Endothelial cell of umbilical vein (primary cell): ENCODE data around the gene DNASE1. TPM values are rescaled to one million over a fixed set of nuclear protein-coding genes. Genes with fewer than 3 reads are reported as not detected.

Experiments used
- BruUV-seq: library from RNA; stranded (reverse); fragments of 400-500 nt; replicated peaks from 2 replicates; lab custom pipeline; 2021; lab: Mats Ljungman, UMichigan
- CTCF ChIA-PET: fragments of 300-600, 350-600 bp; sonication (Branson Sonifier 250); formaldehyde crosslinking; loops from one replicate; lab custom pipeline; 2021; ENCODE audit warnings: antibody characterized with exemption, inconsistent platforms; lab: Charles Lee
- POLR2A ChIA-PET: fragments of 300-600, 350-600 bp; sonication (Branson Sonifier 250); formaldehyde crosslinking; loops from one replicate; lab custom pipeline; 2021; ENCODE audit warnings: antibody characterized with exemption, inconsistent platforms; lab: Charles Lee
- DNase-seq: peaks from one replicate; pipeline ENCODE4 v3.0.0-alpha.2; 2011; ENCODE audit warnings: low read depth, low spot score
- FAIRE-seq: peaks from 2 replicates; lab custom pipeline; 2011; peaks lifted over from hg19 to GRCh38; lab: Jason Lieb, UNC
- H2AFZ ChIP-seq: 2 replicates; pipeline ENCODE4 v1.6.0; 2012; ENCODE audit warnings: low read depth, low read length, control low read depth, inconsistent platforms
- H3K27ac ChIP-seq: 2 replicates; pipeline ENCODE4 v1.5.1; 2011; ENCODE audit warnings: low read depth, mild to moderate bottlenecking, control low read depth, low read length, moderate library complexity; ENCODE audit not compliant: insufficient read depth
- H3K27me3 ChIP-seq, 2 experiments: 2 replicates each; pipeline versions ENCODE4 v1.6.0 to v1.6.1; 2011; ENCODE audit warnings: low read length in 2 of 2, mixed read lengths in 1 of 2; ENCODE audit not compliant: control insufficient read depth in 2 of 2, insufficient read depth in 2 of 2
- H3K36me3 ChIP-seq, 2 experiments: 2 replicates in 1 of 2; 3 replicates in 1 of 2; pipeline ENCODE4 v1.5.1; 2011; ENCODE audit warnings: low read length in 2 of 2, mild to moderate bottlenecking in 1 of 2, moderate library complexity in 1 of 2; ENCODE audit not compliant: control insufficient read depth in 2 of 2, insufficient read depth in 2 of 2; ENCODE audit errors: extremely low read depth in 1 of 2
- H3K4me1 ChIP-seq: 3 replicates; pipeline ENCODE4 v1.5.1; 2011; ENCODE audit warnings: mild to moderate bottlenecking, low read length; ENCODE audit not compliant: control insufficient read depth, insufficient read depth; ENCODE audit errors: extremely low read depth
- H3K4me2 ChIP-seq: 2 replicates; pipeline ENCODE4 v1.6.1; 2011; ENCODE audit warnings: low read length, control low read depth, mixed read lengths; ENCODE audit not compliant: insufficient read depth
- H3K4me3 ChIP-seq, 3 experiments: fragments of 200-600 bp in 1 of 3; sonication (generic), shearing (Covaris generic) in 1 of 3; replicated peaks in 1 of 3; 2 replicates each; pipeline ENCODE4 v1.5.1; 2011 to 2016; ENCODE audit warnings: control low read depth in 3 of 3, low read length in 3 of 3, mild to moderate bottlenecking in 2 of 3, inconsistent platforms in 1 of 3, low read depth in 1 of 3, moderate library complexity in 1 of 3; ENCODE audit not compliant: insufficient read depth in 1 of 3
- H3K79me2 ChIP-seq: 2 replicates; pipeline ENCODE4 v1.6.0; 2012; ENCODE audit warnings: low read length, inconsistent platforms; ENCODE audit not compliant: control insufficient read depth, insufficient read depth
- H3K9ac ChIP-seq: replicated peaks from 2 replicates; pipeline ENCODE3; 2011; ENCODE audit warnings: low read length, control low read depth; ENCODE audit not compliant: insufficient read depth; ENCODE audit errors: extremely low read depth
- H3K9me1 ChIP-seq: replicated peaks from 3 replicates; pipeline ENCODE4 v1.6.0; 2011; ENCODE audit warnings: mild to moderate bottlenecking, low read length; ENCODE audit not compliant: control insufficient read depth, insufficient read depth; ENCODE audit errors: extremely low read depth
- H3K9me3 ChIP-seq: replicated peaks from 2 replicates; pipeline ENCODE4 v1.5.1; 2012; ENCODE audit warnings: low read length, inconsistent platforms; ENCODE audit not compliant: control insufficient read depth, insufficient read depth
- H4K20me1 ChIP-seq: replicated peaks from 2 replicates; pipeline ENCODE3; 2011; ENCODE audit warnings: mild to moderate bottlenecking, low read length; ENCODE audit not compliant: control insufficient read depth, insufficient read depth; ENCODE audit errors: extremely low read depth
- CTCF ChIP-seq, 2 donors: IDR thresholded peaks; 1 replicate in 1 of 2; 2 replicates in 1 of 2; pipeline ENCODE4 v1.5.1; 2011; ENCODE audit warnings: low read length in 2 of 2, mild to moderate bottlenecking in 2 of 2, moderate library complexity in 2 of 2, control low read depth in 1 of 2, inconsistent platforms in 1 of 2, low read depth in 1 of 2; ENCODE audit not compliant: insufficient read depth in 1 of 2; ENCODE audit errors: extremely low read depth in 1 of 2
- GATA2 ChIP-seq: IDR thresholded peaks from 2 replicates; pipeline ENCODE4 v1.7.0; 2011; ENCODE audit warnings: low read depth, mild to moderate bottlenecking, moderate library complexity, mixed read lengths, low read length; ENCODE audit not compliant: insufficient read length, insufficient read depth
- JUN ChIP-seq: IDR thresholded peaks from 2 replicates; pipeline ENCODE4 v1.6.1; 2011; ENCODE audit warnings: borderline replicate concordance, low read depth; ENCODE audit not compliant: insufficient read length, insufficient read depth
- MYC ChIP-seq: IDR thresholded peaks from one replicate; pipeline ENCODE4 v1.6.1; 2011; ENCODE audit warnings: mild to moderate bottlenecking, low read depth, low read length
- POLR2A ChIP-seq: IDR thresholded peaks from 2 replicates; pipeline ENCODE4 v1.6.1; 2012; ENCODE audit warnings: low read depth, mild to moderate bottlenecking, control low read depth, low read length
- dilution Hi-C: fragments of 300-500 bp; cut with MboI; formaldehyde crosslinking; loops from one replicate; pipeline ENCODE4 v1.15.0; 2019; ENCODE audit warnings: low sequenced_read_pairs; ENCODE audit not compliant: extremely low pct_ligation_motif_present
- intact Hi-C: fragments of 100-400 bp; cut with micrococcal nuclease; formaldehyde crosslinking; loops from one replicate; pipeline ENCODE4 v1.10.0; 2022
- polyA plus RNA-seq, 4 experiments: library from polyadenylated mRNA; depleted of rRNA in 3 of 4; stranded (reverse) in 3 of 4; unstranded in 1 of 4; fragments of >200 nt; gene quantifications; 2 replicates each; pipeline versions ENCODE4 v1.2.1 to v1.2.3, GENCODE V29; 2011 to 2012; ENCODE audit warnings: missing spikeins in 1 of 4
- total RNA-seq: library from RNA; stranded (reverse); gene quantifications from 2 replicates; pipeline ENCODE4 v1.2.3, GENCODE V29; 2021
- TF ChIP-seq, protein P1 (sequence below): IDR thresholded peaks from 2 replicates; pipeline ENCODE4 v1.6.1; 2011; ENCODE audit not compliant: insufficient read depth, insufficient read length

DNASE1 gene
- total and polyA plus RNA-seq, 2 donors (not counting 3 experiments of a cell fraction or from before 2014, with no cell fraction given), result 11.1 to 13.5 TPM

DNA sequence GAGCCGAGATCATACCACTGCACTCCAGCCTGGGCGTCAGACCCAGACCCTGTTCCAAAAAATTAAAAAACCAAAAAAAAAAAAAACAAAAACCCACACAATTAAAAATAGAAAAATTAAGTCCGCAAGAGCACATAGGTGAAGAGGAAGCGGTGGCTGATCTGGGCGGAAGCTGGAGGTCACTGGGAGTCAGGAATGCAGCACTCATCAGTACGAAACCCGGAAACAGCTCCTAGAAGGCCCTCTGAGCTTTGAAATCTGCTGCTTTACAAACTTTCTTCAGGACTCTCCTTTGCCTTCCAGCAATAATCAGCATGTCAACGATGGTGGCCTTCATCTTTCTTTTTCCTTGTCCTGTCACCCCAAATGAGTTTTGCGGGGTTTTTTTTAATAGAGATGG lies 33.3 kb downstream of the DNASE1 start:
- H3K36me3 ChIP-seq, result peaks cover 4 to 7% of the 10 kb centered on the region in 2 experiments
- no peaks in the 10 kb centered on the region for H3K79me2 ChIP-seq
- H2AFZ ChIP-seq, result no peak overlapping the region
- no peaks in the 10 kb centered on the region for H3K27me3 ChIP-seq
- dilution Hi-C loops (no loop called here), intact Hi-C loops (no loop called here)
- BruUV-seq, result no TSS peak
- no peaks in the 10 kb centered on the region for H3K9me3 ChIP-seq
- CTCF ChIA-PET, result interaction anchor here (1.1 to 3.1 kb wide), 2 partner anchors 11 to 190 kb away, joined by 3 to 16 read pairs; no protein-coding TSS in a partner anchor
- H3K9me1 ChIP-seq, result no peaks in the 10 kb centered on the region
- no peaks in the 10 kb centered on the region for H4K20me1 ChIP-seq
- H3K9ac ChIP-seq, result no peak overlapping the region
- H3K4me1 ChIP-seq, result no peaks in the 10 kb centered on the region
- FAIRE-seq (peak; percentile 57), DNase-seq (no peak)
- POLR2A ChIA-PET, result interaction anchor here (0.7 kb wide), 2 partner anchors 11 to 63 kb away, joined by 4 to 6 read pairs; no protein-coding TSS in a partner anchor
- TF ChIP-seq, protein P1, sequence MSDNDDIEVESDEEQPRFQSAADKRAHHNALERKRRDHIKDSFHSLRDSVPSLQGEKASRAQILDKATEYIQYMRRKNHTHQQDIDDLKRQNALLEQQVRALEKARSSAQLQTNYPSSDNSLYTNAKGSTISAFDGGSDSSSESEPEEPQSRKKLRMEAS, result no peak
- no peak for TF ChIP-seq GATA2
- TF ChIP-seq CTCF (IDR thresholded peaks at IDR 0.05; ENCODE audit: extremely low read depth in 1 of 2, insufficient read depth in 1 of 2, low read depth in 1 of 2, low read length in 2 of 2), result no peak
- no peak overlapping the region for H3K4me3 ChIP-seq
- no peak overlapping the region for H3K27ac ChIP-seq
- no peak overlapping the region for H3K4me2 ChIP-seq

GRCh38 chr16:3689731-3690130 lies 35.2 kb downstream of the DNASE1 start:
- H3K36me3 ChIP-seq, result peaks cover 4 to 7% of the 10 kb centered on the region in 2 experiments
- H3K9me3 ChIP-seq, result no peaks in the 10 kb centered on the region
- POLR2A ChIA-PET, result no interaction called here
- intact Hi-C loops, result loop anchor here (1.0 to 2.0 kb wide), 4 partner anchors 12 to 249 kb away; partner anchors contain the start of genes CREBBP and TRAP1
- no peaks in the 10 kb centered on the region for H3K27me3 ChIP-seq
- no peaks in the 10 kb centered on the region for H3K9me1 ChIP-seq
- H3K4me2 ChIP-seq, result no peak overlapping the region
- no peak overlapping the region for H3K9ac ChIP-seq
- FAIRE-seq (no peak), DNase-seq (no peak)
- CTCF ChIA-PET, result interaction anchor here (0.5 to 2.3 kb wide), 21 partner anchors 8 to 564 kb away, joined by 3 to 29 read pairs (median 4); partner anchors contain the start of genes CREBBP and TRAP1
- no peak overlapping the region for H3K27ac ChIP-seq
- no peak overlapping the region for H2AFZ ChIP-seq
- TF ChIP-seq MYC, result no peak
- TF ChIP-seq, protein P1, result no peak
- TF ChIP-seq POLR2A, result no peak
- TF ChIP-seq JUN, result no peak
- no peaks in the 10 kb centered on the region for H3K4me1 ChIP-seq
- no peaks in the 10 kb centered on the region for H4K20me1 ChIP-seq
- dilution Hi-C loops, result no loop called here
- H3K4me3 ChIP-seq, result no peak overlapping the region
- no TSS peak for BruUV-seq
- no peaks in the 10 kb centered on the region for H3K79me2 ChIP-seq
